Epidermal melanocyte (primary cell): ENCODE data around the gene TMEM72.

Experiments
- DNase-seq: peaks from one replicate; pipeline ENCODE4 v3.0.0; 2011; ENCODE audit warnings: low spot score; ENCODE audit not compliant: insufficient read length

The TMEM72 gene

DNA sequence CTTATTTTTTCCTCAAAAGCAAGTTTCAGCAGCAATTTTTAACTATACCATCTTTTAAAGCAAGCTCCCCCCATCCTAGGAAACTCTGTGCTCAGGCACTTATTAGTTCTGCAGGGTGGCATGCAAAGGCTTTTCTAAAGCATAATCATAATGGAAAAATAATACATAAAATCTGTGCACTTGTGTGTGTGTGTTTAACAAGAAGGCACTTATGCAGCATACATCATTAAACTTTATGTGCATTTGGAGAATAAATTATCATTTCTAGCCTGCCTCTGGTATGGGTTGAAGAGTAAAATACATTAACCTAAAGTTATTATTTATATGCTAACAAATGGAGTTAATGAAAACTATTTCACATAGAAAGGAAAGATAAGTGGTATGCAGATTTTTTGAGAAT is 42.9 kb downstream of the TMEM72 start:
- no peak for DNase-seq

DNA sequence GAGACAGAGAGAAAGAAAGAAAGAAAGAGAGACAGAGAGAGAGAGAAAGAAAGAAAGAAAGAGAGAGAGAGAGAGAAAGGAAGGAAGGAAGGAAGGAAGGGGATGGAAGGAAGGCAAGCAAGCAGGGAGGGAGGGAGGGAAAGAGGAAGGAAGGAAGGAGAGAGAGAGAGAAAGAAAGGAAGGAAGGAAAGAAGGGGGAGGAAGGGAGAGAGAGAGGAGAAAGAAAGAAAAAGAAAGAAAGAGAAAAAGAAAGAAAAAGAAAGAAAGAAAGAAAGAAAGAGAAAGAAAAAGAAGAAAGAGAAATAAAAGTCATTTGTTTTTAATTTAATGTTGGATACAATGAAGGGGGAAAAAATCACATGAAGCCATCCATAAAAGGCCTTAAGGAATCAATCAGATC is 43.8 kb downstream of the TMEM72 start:
- no peak for DNase-seq

DNA sequence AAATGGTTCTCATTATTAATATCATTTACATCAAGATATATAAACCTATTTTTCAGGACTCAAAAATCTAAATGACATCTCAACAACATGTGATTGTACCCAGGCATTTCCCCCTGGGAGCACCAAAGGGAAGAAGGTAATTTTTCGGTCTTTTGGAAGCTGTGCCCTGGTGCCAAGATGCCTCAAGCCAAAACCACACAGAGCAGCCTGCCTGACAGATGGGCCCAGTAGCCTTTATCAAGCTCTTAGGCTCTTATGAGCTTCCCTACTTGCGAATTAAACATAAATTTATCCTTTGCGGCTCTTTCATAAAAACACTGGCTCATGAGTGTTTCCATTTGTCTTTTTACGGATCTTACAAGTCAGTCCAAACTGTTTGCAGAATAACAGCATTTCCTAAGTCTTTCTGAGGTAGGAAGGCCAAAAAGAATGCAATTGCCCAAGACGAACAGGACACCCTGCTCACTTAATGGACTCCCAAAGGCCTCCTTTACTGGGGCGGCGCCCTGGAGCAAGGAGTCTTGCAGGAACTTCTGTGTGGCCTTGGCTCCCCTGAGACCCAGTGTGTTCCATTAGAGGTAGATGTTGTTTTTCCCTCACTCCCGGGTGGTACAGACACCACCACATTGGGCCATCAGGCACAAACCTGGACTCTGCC is 44.4 kb downstream of the TMEM72 start:
- DNase-seq = no peak

GRCh38 chr10:44956226-44956625 is 45.1 kb downstream of the TMEM72 start:
- DNase-seq = no peak

DNA sequence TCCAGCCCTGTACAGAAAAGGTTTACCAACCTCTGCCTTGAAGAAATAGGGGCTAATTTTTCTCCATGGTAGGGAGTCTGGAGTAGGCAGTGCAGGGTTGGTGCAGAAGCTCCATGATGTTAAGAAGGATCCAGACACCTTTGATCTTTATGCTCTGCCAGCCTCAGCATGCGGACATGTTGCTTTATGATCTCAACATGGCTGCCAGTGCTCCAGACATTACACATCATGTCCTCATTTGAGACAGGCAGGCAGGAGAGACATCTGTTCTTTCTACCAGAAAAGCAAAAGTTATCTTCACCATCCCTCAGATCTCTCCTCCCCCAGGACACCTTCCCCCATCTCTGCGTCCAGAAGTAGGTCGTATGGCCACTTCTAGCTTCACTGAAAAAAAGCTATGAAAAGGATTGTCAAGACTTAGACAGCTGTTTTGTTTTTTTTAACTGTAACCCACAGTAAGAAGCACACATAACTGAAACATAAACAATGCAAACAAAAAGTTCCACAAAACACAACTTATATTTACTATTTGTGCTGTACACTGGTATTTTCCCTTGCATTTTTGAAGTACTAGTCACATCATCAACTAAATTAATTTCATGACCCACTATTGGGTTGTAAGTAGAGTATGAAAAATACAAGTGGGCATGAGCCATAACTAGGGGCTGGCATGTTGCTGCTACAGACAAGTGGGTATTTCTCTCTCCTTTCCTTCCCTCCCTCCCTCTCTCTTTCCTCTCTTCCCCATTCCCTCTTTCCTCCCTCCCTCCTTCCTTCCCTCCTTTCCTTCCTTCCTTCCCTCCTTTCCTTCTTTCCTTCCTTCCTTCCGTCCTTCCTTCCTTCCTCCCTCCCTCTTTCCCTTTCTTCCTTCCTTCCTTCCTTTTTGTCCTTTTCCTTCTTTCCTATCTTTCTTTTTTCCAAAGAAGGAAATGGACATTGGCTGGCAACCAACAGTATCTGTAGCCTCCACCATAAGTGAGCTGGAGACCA is 45.9 kb downstream of the TMEM72 start:
- no peak for DNase-seq

GRCh38 chr10:44958196-44958897 is 47.2 kb downstream of the TMEM72 start:
- no peak for DNase-seq

- no peak for DNase-seq
Measured at GRCh38 chr10:44958898-44959246, 47.7 kb downstream of the TMEM72 start.

GRCh38 chr10:44959247-44960087 is 48.3 kb downstream of the TMEM72 start, which contains the start of gene RASSF4:
Gene RASSF4, plus strand, starts transcription at chr10:44959802. Its CDS starts 10,401 bp downstream, at chr10:44970203.
- DNase-seq = peak; percentile 81

- DNase-seq = no peak
Measured at GRCh38 chr10:44960088-44960460, 48.9 kb downstream of the TMEM72 start.

DNA sequence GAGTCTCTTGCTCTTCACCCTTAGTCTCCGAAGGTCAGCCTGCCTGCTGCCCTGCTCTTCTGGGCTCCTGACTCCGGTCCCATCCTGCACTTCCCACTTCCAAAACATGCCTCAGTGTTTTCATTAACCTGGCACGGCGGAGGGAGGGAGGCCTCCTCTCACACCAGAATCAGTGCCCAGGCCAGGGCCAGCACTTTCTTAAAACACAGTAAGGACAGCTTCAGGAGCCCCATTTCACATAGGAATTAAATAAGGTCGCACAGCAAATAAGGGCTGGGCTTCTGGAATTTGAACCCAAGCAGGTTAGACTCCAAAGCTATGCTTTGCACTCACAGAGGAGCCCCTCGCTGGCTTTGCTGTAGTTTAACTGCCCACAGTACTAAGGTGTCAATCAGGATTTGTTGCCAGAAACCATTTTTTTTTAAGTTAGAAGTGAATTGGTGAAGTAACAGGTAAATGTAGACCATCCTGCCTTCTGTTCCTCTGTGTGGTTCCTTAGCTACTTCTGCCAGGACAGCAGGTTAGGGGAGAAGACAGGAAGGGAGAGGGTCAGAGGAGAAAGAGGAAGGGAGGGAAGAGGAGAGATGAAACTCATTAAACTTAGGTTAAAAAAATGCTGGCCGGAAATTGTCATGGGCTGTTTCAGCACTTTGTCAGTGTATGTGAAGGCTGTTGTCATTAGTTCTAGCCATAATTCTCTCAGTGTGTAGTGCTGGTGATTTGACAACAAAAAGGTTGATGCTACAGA is 49.5 kb downstream of the TMEM72 start:
- DNase-seq = no peak

DNA sequence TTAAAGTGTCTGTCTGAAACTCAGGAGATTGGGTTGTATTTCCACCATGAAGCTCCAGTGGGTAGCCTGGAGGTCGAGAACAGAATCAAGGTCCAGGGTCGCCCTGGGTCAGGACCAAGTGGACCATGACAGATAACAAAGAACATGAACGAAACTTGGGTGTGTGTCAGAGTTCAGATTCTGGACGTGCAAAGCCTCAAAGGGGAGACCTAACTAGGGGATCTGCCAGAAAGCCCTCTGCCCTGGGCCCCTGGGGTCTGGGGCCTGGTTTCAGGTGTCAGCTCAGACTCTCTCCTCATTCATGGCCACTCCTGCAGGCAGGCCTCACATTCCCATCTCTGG is 50.1 kb downstream of the TMEM72 start:
- DNase-seq = no peak

DNA sequence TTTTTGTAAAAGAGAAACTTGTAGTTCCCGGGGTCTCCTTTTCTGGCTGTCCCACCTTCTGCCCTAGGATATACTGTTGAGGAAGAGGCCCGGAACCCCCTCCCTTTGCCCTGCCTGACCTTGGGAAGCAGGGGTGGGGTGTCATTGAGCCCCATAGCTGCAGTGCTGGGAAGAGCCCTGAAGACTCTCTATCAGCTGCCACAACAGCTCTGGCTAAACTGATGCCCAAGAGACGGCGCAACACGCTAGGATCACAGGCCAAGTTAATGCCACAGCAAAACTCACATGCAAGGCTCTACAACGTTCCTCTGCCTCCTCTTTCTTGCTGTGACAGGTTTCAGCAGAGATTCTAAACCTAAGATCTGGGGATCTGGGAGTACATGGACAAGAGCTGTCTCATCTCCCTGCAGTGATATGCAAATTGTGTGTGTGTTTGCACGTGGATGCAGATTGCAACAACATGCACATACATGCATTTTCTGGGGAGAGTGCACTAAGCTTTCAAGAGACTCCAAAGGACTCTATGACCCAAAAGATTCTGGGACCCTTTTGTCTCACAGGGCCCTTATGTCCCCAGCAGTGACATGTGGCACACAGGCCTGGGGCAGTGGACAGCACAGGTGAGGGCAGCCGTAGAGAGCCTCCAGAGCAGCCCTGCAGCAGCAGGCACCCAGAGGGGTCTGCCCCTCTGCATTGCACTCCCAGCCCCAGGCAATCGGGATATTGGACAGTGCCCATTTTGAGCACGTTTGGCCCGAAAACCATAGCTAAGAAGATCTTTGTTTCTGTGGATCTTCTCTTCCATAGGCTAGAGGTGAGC is 51.0 kb downstream of the TMEM72 start:
- DNase-seq = no peak

DNA sequence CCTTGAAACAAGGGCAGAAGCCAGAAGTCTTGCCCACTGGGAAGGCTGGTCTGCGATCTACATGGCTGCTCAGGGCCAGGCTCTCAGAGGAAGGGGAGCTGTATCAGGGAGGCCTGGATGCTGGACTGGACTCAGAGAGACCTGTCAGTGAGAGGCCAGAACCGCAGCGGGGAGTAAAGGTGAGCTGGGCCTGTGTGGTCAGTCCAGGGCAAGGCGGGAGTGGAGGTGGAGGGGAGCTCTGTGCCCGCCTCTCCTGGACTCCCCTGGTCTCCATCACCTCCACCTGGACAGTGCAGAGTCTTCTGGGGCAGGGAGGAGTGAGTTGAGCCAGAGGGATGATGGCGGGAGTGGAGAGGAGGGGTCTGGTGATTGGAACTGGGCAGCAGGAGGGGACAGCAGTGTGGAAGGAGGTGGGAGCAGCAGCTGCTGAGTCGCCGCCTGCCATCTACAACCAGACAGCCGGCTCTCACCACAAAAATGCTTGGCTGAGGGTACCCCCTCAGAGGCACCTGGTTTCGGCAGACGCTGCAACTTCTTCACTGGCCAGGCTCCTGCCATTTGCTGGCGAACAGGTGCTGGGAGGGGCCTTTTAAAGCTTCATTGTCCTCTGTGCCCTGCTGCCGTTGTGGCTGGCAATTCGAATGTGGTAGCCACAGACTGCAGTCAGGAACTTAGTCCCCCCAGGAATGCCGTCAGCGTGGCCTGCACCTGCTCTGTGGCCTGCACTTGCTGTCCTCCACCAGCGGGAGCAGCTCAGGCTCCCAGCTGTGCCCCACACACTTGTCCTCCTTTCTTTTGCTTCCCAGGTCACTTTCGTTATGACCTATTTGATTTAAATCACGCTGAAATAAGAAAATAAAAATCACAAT is 52.0 kb downstream of the TMEM72 start:
- no peak for DNase-seq

- no peak for DNase-seq
Measured at GRCh38 chr10:44963772-44964633, 52.9 kb downstream of the TMEM72 start.

- no peak for DNase-seq
Measured at GRCh38 chr10:44965104-44965503, 54.0 kb downstream of the TMEM72 start.

- DNase-seq = no peak
Measured at GRCh38 chr10:44965651-44966097, 54.5 kb downstream of the TMEM72 start.

DNA sequence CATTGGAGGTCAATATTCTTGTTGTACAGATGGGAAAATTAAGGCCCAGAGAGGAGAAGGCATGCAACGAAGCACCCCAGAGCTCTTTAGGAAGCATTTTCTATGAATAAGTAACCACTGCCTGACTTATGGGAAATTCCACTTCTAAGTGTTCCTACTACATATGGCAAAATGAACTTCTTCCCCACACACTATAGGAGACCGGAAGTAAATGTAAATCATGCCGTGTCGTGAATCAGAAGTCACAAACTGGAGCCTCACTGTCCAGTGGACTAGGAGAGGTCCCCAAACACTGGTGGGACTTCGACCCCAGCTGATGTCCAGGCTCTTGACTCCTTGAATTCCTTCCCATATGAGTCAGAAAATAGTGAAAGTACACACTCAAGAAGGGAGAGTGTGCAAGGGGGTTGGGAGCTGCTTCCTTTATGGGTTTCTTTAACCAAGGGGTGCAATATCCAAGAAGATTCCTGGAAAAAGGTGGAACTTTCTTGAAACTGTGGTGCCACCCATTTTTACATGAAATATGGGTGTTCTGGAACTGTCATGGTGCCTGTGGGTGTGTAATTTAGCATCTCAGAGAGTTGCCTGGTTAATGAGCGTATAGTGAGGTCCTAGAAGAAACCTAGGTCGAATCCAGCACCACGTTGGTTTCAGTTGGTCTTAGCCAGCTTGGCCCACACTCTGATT is 55.1 kb downstream of the TMEM72 start:
- no peak for DNase-seq
